Chondrocyte (in vitro differentiated cells): ENCODE measurements around the gene PROSER3. TPM values are rescaled to one million over a fixed set of nuclear protein-coding genes. Genes with fewer than 3 reads are reported as not detected.
"Not testable (repeated sequence)": the region's sequence is repeated elsewhere in the genome, so short reads cannot be mapped to it uniquely, and the experiment has no call there.

Source experiments
- DNase-seq: peaks from one replicate; pipeline ENCODE4 v3.0.0; 2021; ENCODE audit warnings: mixed read lengths, low spot score
- H3K27ac Mint-ChIP-seq: one replicate; pipeline ENCODE4 v1.8.0; 2021; ENCODE audit warnings: mild to moderate bottlenecking, moderate library complexity, mixed read lengths; ENCODE audit not compliant: unreplicated experiment
- H3K27me3 Mint-ChIP-seq: 2 replicates; pipeline ENCODE4 v1.8.0; 2021; ENCODE audit warnings: low read depth, mixed read lengths
- H3K36me3 Mint-ChIP-seq: 2 replicates; pipeline ENCODE4 v1.8.0; 2021; ENCODE audit warnings: low read depth, mixed read lengths
- H3K4me1 Mint-ChIP-seq: 2 replicates; pipeline ENCODE4 v1.8.0; 2021; ENCODE audit warnings: low read depth, mild to moderate bottlenecking, mixed read lengths
- H3K4me3 Mint-ChIP-seq: one replicate; pipeline ENCODE4 v1.8.0; 2021; ENCODE audit warnings: mild to moderate bottlenecking, moderate library complexity, mixed read lengths; ENCODE audit not compliant: unreplicated experiment
- H3K9me3 Mint-ChIP-seq: 2 replicates; pipeline ENCODE4 v1.8.0; 2021; ENCODE audit warnings: low read depth, mixed read lengths
- CTCF ChIP-seq: fragments of 200-600 bp; sonication (generic); IDR thresholded peaks from 2 replicates; pipeline ENCODE4 v1.5.0; 2021; ENCODE audit warnings: antibody characterized with exemption, mild to moderate bottlenecking, moderate library complexity
- total RNA-seq: library from RNA; stranded (reverse); gene quantifications from 3 replicates; pipeline ENCODE4 v1.2.1, GENCODE V29; 2021

The PROSER3 gene
- total RNA-seq, 1 donor from 2014 or later: 17.4 TPM

GRCh38 chr19:35764432-35765315, 6.7 kb downstream of the PROSER3 start:
- no peak overlapping the region for H3K4me3 Mint-ChIP-seq
- H3K27me3 Mint-ChIP-seq: no peaks in the 10 kb centered on the region
- no peak for TF ChIP-seq CTCF
- H3K9me3 Mint-ChIP-seq: no peaks in the 10 kb centered on the region
- H3K27ac Mint-ChIP-seq: no peak overlapping the region
- peaks cover 8% of the 10 kb centered on the region for H3K4me1 Mint-ChIP-seq
- peak; percentile 63 for DNase-seq
- peaks cover 11% of the 10 kb centered on the region for H3K36me3 Mint-ChIP-seq

- Mint-ChIP-seq H3K9me3 (no peaks in the 10 kb centered on the region), H3K27me3 (no peaks in the 10 kb centered on the region), H3K4me3 (no peak overlapping the region), H3K4me1 (no peaks in the 10 kb centered on the region), H3K36me3 (peaks cover 11% of the 10 kb centered on the region), H3K27ac (no peak overlapping the region)
- DNase-seq: peak; percentile 75
- TF ChIP-seq CTCF: no peak
Observed at GRCh38 chr19:35766571-35767104, 8.7 kb downstream of the PROSER3 start.

- DNase-seq: peak; percentile 77
- no peak overlapping the region for H3K27ac Mint-ChIP-seq
- H3K36me3 Mint-ChIP-seq: peaks cover 7% of the 10 kb centered on the region
- no peak for TF ChIP-seq CTCF
- no peaks in the 10 kb centered on the region for H3K9me3 Mint-ChIP-seq
- no peaks in the 10 kb centered on the region for H3K27me3 Mint-ChIP-seq
- no peaks in the 10 kb centered on the region for H3K4me1 Mint-ChIP-seq
- H3K4me3 Mint-ChIP-seq: no peak overlapping the region
Observed at GRCh38 chr19:35767288-35768081, 9.5 kb downstream of the PROSER3 start.

- Mint-ChIP-seq H3K4me1 (no peaks in the 10 kb centered on the region), H3K27me3 (no peaks in the 10 kb centered on the region), H3K9me3 (no peaks in the 10 kb centered on the region), H3K27ac (no peak overlapping the region), H3K4me3 (no peak overlapping the region), H3K36me3 (peaks cover 7% of the 10 kb centered on the region)
- TF ChIP-seq CTCF: no peak
- DNase-seq: no peak
Observed at GRCh38 chr19:35768082-35768421, 10.1 kb downstream of the PROSER3 start.

- not testable (repeated sequence) for H3K27ac Mint-ChIP-seq, DNase-seq, H3K27me3 Mint-ChIP-seq, H3K4me3 Mint-ChIP-seq, H3K36me3 Mint-ChIP-seq, H3K9me3 Mint-ChIP-seq
- peaks cover 25% of the 10 kb centered on the region for H3K4me1 Mint-ChIP-seq
Observed at GRCh38 chr19:35772362-35772761, 14.4 kb downstream of the PROSER3 start.
